GM10847 (cell line): ENCODE results near the gene AHNAK.

Source experiments
- POLR2A ChIP-seq: IDR thresholded peaks from 2 replicates; pipeline ENCODE4 v1.6.1; 2011; ENCODE audit not compliant: insufficient read length; ENCODE audit errors: extremely low read depth

AHNAK gene

GRCh38 chr11:62444236-62444833, 102.3 kb downstream of the AHNAK start:
- no peak for TF ChIP-seq POLR2A

GRCh38 chr11:62443390-62444235, 103.0 kb downstream of the AHNAK start:
- TF ChIP-seq POLR2A = no peak

DNA sequence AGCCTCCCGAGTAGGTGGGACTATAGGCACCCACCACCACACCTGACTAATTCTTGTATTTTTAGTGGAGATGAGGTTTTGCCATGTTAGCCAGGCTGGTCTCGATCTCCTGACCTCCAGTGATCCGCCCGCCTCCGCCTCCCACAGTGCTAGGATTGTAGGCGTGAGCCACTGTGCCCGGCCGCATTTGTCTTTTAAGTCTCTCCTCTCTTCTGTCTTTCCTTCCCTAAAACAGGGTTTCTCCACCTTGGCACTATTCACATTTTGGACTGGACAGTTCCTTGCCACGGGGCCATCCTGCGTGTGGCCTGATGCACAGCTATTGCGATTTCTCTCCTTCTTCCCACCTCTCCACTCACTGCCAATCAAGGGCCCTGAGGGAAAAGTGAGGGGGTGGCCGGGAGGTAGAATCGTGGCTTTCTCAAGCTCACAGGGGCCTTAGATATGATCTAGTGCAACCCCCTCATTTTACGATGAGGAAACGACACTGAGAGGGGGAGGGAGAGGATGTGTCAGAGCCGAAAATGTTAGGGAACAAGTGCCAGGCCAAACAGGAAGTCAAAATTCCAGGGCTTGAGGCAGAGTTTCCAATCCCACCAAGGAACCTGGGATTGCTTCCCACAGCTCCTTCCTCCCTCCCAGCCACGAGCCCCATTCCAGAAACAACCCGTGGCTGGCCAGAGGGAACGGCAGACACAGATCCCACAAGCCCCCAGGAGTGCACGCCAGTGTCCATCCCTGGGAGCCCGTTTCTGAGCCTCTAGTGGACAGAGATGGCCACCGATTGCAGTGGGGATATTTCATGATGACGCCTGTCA, 106.6 kb downstream of the AHNAK start:
- TF ChIP-seq POLR2A = no peak

- no peak for TF ChIP-seq POLR2A
These were observed 108.0 kb downstream of the AHNAK start for GRCh38 chr11:62438641-62439040.

DNA sequence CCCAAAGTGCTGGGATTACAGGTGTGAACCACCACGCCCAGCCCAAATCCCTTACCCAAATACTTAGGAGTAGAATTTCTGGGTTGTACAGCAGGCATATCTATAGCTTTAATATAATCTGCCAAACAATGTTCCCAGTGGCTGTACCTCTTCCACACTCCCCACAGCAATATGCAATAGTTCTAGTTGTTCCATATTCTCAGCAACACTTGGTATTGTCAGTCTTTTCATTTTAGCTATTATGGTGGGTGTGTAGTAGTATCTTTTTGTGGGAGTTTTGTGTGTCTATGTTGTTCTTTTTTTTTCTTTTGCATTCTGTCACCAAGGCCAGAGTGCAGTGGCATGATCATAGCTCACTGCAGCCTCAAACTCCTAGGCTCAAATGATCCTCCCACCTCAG, 109.0 kb downstream of the AHNAK start:
- TF ChIP-seq POLR2A = no peak

DNA sequence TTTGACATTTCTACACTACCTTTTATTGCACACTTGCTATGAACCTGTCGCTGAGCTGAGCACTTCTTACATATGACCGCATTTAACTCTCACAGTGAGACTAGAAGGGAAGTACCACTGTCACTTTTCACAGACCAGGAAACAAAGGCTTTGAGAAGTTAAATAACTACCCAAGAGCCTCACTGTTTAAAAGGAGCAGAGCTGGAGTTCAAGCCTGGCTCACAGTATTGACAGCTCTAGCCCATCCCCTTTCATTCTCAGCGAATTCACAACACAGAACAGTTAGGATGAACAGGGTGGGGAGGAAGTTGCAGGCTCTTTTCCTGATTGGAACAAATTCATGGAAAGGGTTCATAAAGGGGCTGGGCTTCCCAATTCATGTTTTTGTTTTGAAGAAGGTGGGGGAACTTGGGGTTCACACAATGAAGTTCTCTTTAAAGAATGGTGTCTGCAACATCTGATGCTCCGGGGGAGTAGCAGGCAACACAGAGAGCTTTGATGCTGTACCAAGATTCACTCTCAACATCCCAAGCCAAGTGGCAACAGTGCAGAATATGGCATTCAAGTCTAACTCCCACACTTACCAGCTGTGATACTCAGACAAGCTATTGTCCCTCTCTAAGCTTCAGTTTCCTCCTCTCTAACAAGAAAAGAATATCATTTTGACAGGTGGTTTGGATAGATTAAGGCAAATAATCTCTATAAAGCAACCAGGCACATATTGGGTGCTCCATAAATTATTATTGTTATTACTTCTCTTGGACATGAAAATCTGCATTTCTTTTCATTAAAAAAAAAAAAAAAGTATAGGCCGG, 110.6 kb downstream of the AHNAK start:
- no peak for TF ChIP-seq POLR2A

DNA sequence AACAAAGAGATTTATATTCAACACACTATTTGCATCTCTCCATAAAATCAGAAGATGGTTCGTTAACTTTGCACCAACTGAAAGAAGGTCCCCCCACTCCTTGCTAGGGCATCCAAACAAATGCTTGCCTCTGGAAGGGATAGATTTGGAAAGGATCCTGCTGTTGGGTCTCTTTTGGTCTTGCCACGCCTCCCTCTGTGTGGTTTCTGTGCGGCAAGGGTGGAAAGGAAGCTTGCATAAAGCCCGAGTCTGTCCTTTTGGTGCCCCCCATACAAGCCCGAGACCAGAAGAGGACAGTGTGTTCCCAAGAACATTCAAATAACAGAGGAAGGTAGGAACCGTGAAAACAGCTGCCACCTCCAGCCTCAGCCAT, 112.7 kb downstream of the AHNAK start:
- TF ChIP-seq POLR2A = no peak

- no peak for TF ChIP-seq POLR2A
These were observed 113.3 kb downstream of the AHNAK start for GRCh38 chr11:62433141-62433903.

GRCh38 chr11:62432695-62433094, 113.9 kb downstream of the AHNAK start:
- TF ChIP-seq POLR2A = no peak

GRCh38 chr11:62431171-62431901, 115.3 kb downstream of the AHNAK start:
- no peak for TF ChIP-seq POLR2A

DNA sequence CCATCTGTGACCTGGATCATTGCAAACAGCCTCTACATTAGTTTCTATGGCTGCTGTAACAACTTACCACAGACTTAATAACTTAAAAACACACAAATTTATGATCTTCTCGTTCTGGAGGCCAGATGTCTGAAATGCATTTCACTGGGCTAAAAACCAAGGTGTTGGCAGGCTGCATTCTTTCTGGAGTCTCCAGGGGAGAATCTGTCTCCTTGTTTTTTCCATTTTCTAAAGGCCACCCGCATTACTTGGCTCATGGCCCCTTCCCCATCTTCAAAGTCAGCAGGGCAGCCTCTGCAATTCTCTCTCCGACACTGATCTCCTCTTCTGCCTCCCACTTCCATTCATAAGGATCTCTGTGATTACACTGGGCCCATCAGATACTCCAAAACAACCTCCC, 116.2 kb downstream of the AHNAK start:
- TF ChIP-seq POLR2A = no peak

DNA sequence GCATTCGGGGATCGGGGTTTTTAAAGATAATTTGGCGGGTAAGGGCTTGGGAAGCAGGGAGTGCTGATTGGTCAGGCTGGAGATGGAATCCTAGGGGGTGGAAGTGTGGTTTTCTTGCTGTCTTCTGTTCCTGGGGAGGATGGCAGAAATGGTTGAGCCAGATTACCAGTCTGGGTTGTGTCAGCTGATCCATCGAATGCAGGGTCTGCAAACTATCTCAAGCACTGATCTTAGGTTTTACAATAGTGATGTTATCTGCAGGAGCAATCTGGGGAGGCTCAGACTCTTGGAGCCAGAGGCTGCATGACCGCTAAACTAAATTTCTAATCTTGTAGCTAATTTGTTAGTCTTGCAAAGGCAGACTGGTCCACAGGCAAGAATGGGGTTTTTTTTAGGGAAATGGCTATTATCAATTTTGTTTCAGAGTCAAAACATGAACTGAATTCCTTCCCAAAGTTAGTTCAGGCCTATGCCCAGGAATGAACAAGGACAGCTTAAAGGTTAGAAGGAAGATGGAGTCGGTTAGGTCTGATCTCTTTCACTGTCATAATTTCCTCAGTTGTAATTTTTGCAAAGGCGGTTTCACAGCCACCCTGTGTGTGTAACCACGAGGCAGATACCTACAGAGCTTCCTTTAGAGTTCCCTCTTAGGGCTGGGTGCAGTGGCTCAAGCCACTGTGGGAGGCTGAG, 117.6 kb downstream of the AHNAK start:
- TF ChIP-seq POLR2A = no peak

- TF ChIP-seq POLR2A = no peak
These were observed 118.9 kb downstream of the AHNAK start for GRCh38 chr11:62427630-62428233.
